Measurements from ENCODE around the gene CDHR2.

The CDHR2 gene

DNA sequence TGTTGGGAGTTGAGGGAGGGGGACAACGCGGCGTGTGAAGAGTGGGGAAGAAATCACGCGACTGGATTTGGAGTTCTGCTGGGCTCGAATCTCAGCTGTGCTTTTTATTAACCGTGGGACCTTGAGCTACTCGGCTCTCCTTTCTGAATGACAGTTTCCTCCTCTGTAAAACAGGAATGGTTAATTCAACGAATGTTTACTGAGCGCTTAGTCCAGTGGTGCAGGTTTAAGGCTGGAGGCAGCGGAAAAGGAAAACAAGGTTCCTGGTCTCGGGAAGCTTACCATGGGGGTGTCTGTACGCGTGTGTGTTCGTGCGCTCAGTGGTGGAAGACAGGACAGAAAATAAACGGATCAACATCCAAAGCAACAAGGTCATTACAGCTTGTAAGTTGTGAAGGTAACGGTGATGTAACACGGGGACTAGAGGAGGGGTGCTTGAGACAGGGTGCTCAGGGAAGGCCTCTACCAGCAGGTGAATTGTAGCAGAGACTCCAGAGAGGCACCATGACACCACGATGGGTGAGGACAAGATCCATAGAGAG is 81.6 kb downstream of the CDHR2 start:
- H3K79me2 ChIP-seq (ENCODE audit: control insufficient read depth, insufficient read depth, low read length, unreplicated experiment), result no peaks in the 10 kb centered on the region
- peaks cover 4% of the 10 kb centered on the region for H3K4me1 ChIP-seq (ENCODE audit: control insufficient read depth, insufficient read depth, low read length, unreplicated experiment)
- H3K36me3 ChIP-seq (ENCODE audit: insufficient read depth, low read length), result no peaks in the 10 kb centered on the region
- H3K27ac ChIP-seq (ENCODE audit: low read depth, low read length), result no peak overlapping the region
- peaks cover 66% of the 10 kb centered on the region for H3K27me3 ChIP-seq (ENCODE audit: insufficient read depth, low read length)
- H2AFZ ChIP-seq (ENCODE audit: low read length, unreplicated experiment), result no peak overlapping the region
- H3K4me3 ChIP-seq (ENCODE audit: low read depth, low read length), result peak overlapping the region; percentile 71

DNA sequence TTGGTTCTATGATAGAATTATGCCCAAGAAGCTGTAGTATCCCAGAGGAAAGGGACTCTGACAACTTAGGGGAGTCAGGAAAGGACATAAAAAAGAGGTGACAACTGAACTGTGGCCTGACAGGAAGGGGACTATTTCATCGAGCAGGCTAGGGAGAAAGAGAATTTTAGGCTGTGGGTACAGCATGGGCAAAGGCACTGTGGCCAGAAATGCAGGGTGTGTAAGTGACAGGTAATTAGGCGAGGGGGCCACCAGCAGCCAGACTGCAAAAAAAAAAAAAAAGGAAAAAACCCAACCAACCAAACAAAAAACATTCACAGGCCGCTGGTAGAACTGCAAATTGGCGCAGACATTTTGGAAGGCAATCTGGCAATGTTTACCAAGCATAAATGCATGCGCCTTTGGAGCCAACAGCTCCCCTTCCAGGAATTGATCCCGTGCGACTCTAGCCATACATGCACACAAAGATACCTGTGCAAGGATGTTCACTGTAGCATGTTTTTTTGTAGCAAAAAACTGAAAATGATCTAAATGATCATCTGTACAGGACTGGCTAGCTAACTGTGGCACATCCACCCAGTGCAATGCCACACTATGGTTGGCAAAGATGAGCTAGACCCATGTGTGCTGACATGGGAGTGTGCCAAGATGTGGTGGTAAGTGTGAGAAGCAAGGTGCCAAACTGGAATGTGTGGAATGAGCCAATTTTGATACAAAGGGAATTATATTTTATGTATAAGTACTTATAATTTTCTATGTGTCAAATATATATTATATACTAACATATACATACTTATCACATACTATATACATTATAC is 82.5 kb downstream of the CDHR2 start:
- no peaks in the 10 kb centered on the region for H3K36me3 ChIP-seq (ENCODE audit: insufficient read depth, low read length)
- H3K27ac ChIP-seq (ENCODE audit: low read depth, low read length), result no peak overlapping the region
- H3K4me1 ChIP-seq (ENCODE audit: control insufficient read depth, insufficient read depth, low read length, unreplicated experiment), result peaks cover 4% of the 10 kb centered on the region
- no peak overlapping the region for H2AFZ ChIP-seq (ENCODE audit: low read length, unreplicated experiment)
- peaks cover 73% of the 10 kb centered on the region for H3K27me3 ChIP-seq (ENCODE audit: insufficient read depth, low read length)
- no peak overlapping the region for H3K4me3 ChIP-seq (ENCODE audit: low read depth, low read length)
- no peaks in the 10 kb centered on the region for H3K79me2 ChIP-seq (ENCODE audit: control insufficient read depth, insufficient read depth, low read length, unreplicated experiment)

DNA sequence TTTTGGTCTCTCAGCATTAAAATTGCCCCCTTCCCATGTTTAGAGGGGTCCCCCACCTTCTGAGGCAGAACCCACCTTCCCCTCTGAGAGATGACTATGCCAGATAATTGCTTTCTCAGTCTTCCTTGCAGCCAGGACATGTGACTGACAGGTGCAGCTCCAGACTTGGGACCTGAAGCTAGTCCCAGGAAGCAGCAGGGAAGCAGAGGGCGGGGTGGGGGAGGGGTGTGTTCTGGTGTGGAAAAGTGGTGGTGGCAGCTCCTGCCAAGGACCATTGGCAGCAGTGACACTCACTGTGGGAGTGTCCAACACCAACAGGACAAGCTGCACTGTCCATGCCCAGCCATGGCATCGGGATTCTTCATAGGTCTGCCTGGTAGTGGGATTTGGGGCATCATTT is 83.6 kb downstream of the CDHR2 start:
- H3K4me3 ChIP-seq (ENCODE audit: low read depth, low read length), result no peak overlapping the region
- H3K27me3 ChIP-seq (ENCODE audit: insufficient read depth, low read length), result peaks cover 77% of the 10 kb centered on the region
- no peaks in the 10 kb centered on the region for H3K79me2 ChIP-seq (ENCODE audit: control insufficient read depth, insufficient read depth, low read length, unreplicated experiment)
- H3K36me3 ChIP-seq (ENCODE audit: insufficient read depth, low read length), result no peaks in the 10 kb centered on the region
- H3K4me1 ChIP-seq (ENCODE audit: control insufficient read depth, insufficient read depth, low read length, unreplicated experiment), result peaks cover 4% of the 10 kb centered on the region
- no peak overlapping the region for H2AFZ ChIP-seq (ENCODE audit: low read length, unreplicated experiment)
- H3K27ac ChIP-seq (ENCODE audit: low read depth, low read length), result no peak overlapping the region

GRCh38 chr5:176633598-176633997 is 84.5 kb downstream of the CDHR2 start:
- Histone ChIP-seq H2AFZ (ENCODE audit: low read length, unreplicated experiment) (no peak overlapping the region), H3K27ac (ENCODE audit: low read depth, low read length) (no peak overlapping the region), H3K36me3 (ENCODE audit: insufficient read depth, low read length) (no peaks in the 10 kb centered on the region), H3K4me1 (ENCODE audit: control insufficient read depth, insufficient read depth, low read length, unreplicated experiment) (peaks cover 4% of the 10 kb centered on the region), H3K4me3 (ENCODE audit: low read depth, low read length) (no peak overlapping the region), H3K79me2 (ENCODE audit: control insufficient read depth, insufficient read depth, low read length, unreplicated experiment) (no peaks in the 10 kb centered on the region), H3K27me3 (ENCODE audit: insufficient read depth, low read length) (peaks cover 77% of the 10 kb centered on the region)

DNA sequence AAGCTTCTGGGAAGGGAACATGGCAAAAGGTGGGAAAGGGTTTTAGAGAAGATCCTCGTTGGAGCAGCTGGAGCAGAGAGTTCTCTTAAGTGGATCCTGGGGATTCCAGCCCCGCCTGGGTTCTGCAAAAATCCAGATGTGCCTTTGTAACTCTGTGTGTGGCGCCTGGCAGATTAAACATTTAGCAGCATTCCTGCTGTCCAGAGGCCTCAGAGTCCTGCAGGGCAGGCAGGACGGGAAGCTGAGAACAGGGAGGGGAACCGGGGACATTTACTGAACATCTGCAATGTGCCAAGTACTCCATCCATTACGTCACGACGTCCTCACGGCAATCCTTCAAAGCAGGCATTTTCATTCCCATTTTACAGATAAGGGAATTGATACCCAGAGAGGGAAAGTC is 87.3 kb downstream of the CDHR2 start:
- Histone ChIP-seq H3K27ac (ENCODE audit: low read depth, low read length) (no peak overlapping the region), H3K4me1 (ENCODE audit: control insufficient read depth, insufficient read depth, low read length, unreplicated experiment) (no peaks in the 10 kb centered on the region), H3K4me3 (ENCODE audit: low read depth, low read length) (no peak overlapping the region), H3K27me3 (ENCODE audit: insufficient read depth, low read length) (peaks cover 48% of the 10 kb centered on the region), H3K36me3 (ENCODE audit: insufficient read depth, low read length) (no peaks in the 10 kb centered on the region), H3K79me2 (ENCODE audit: control insufficient read depth, insufficient read depth, low read length, unreplicated experiment) (no peaks in the 10 kb centered on the region), H2AFZ (ENCODE audit: low read length, unreplicated experiment) (no peak overlapping the region)

DNA sequence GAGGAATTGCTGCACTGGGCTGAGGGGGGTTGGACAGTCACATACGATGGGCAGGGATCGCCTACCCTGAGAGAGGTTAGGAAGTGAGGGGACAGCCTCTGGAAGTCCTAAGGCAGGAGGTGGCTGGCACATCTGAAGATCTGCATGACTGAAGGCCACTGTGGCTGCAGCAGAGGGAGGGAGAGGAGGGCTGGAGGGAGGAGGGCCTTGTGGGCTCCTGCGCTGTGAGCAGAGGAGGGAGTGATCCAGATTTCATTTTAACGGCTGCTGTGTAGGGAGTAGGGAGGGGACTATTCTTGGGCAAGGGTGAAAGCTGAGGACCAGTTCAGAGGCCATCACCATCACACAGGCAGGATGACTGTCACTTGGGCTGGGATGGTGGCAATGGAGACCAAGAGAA is 88.4 kb downstream of the CDHR2 start:
- Histone ChIP-seq H3K27ac (ENCODE audit: low read depth, low read length) (no peak overlapping the region), H3K36me3 (ENCODE audit: insufficient read depth, low read length) (no peaks in the 10 kb centered on the region), H3K79me2 (ENCODE audit: control insufficient read depth, insufficient read depth, low read length, unreplicated experiment) (no peaks in the 10 kb centered on the region), H3K27me3 (ENCODE audit: insufficient read depth, low read length) (peaks cover 38% of the 10 kb centered on the region), H3K4me1 (ENCODE audit: control insufficient read depth, insufficient read depth, low read length, unreplicated experiment) (no peaks in the 10 kb centered on the region), H3K4me3 (ENCODE audit: low read depth, low read length) (no peak overlapping the region), H2AFZ (ENCODE audit: low read length, unreplicated experiment) (no peak overlapping the region)

DNA sequence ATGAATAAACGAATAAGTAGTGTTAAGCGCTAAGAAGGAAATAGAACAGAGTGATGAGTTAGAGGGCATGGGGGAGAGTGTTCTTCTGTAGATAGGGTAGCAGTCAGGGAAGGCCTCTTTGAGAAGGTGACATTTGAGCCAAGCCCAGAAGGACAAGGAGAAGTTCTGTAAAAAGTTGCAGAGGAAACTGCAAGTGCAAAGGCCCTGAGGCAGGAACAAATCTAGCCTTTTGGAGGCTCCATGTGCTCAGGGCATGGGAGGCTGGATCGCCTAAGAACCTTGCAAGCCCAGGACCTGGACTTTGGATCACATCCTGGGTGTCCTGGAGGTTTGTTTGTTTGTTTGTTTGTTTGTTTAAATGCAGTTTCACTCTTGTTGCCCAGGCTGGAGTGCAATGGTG is 89.3 kb downstream of the CDHR2 start:
- no peaks in the 10 kb centered on the region for H3K79me2 ChIP-seq (ENCODE audit: control insufficient read depth, insufficient read depth, low read length, unreplicated experiment)
- H3K27me3 ChIP-seq (ENCODE audit: insufficient read depth, low read length), result peaks cover 29% of the 10 kb centered on the region
- H2AFZ ChIP-seq (ENCODE audit: low read length, unreplicated experiment), result no peak overlapping the region
- no peak overlapping the region for H3K27ac ChIP-seq (ENCODE audit: low read depth, low read length)
- no peaks in the 10 kb centered on the region for H3K4me1 ChIP-seq (ENCODE audit: control insufficient read depth, insufficient read depth, low read length, unreplicated experiment)
- no peaks in the 10 kb centered on the region for H3K36me3 ChIP-seq (ENCODE audit: insufficient read depth, low read length)
- H3K4me3 ChIP-seq (ENCODE audit: low read depth, low read length), result no peak overlapping the region

DNA sequence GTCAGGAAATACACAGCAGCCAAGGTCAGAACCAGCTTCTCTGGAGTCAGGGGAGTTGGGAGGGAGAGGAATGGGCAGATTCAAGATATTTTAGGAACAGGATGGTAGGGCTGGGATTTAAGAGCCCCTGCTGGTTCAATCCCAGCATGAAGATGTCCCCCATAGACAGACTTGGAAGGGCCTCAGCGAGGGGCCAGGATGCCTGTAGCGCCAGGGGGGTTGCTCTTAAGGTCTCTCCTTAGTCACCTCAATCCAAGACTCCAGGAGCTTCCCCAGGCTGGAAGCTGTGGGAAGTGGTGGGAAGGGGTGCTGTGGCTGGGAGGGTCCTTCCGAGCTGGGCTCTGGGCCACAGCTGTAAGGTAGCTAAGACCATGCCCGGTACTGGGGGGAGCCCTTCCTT is 90.1 kb downstream of the CDHR2 start:
- peaks cover 21% of the 10 kb centered on the region for H3K27me3 ChIP-seq (ENCODE audit: insufficient read depth, low read length)
- H3K36me3 ChIP-seq (ENCODE audit: insufficient read depth, low read length), result no peaks in the 10 kb centered on the region
- no peaks in the 10 kb centered on the region for H3K79me2 ChIP-seq (ENCODE audit: control insufficient read depth, insufficient read depth, low read length, unreplicated experiment)
- no peak overlapping the region for H3K4me3 ChIP-seq (ENCODE audit: low read depth, low read length)
- H2AFZ ChIP-seq (ENCODE audit: low read length, unreplicated experiment), result no peak overlapping the region
- H3K27ac ChIP-seq (ENCODE audit: low read depth, low read length), result no peak overlapping the region
- no peaks in the 10 kb centered on the region for H3K4me1 ChIP-seq (ENCODE audit: control insufficient read depth, insufficient read depth, low read length, unreplicated experiment)

DNA sequence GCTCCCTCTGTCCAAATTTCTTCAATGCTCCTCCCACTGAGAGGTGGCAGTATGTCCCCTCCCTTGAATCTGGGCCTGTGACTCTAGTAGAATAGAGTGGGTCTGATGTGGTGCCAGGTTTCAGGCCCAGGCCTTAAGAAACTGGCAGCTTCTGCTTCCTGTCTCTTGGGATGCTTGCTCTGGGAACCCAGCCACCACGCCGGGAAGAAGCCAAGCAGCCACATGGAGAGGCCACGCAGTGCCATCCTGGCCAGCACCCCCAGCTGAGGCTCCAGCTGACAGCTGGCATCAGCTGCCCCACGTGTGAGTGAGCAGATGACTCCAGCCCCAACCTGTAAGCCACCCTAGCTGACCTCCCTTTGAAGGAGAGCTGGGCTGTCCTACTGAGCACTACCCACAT is 90.8 kb downstream of the CDHR2 start:
- Histone ChIP-seq H3K36me3 (ENCODE audit: insufficient read depth, low read length) (no peaks in the 10 kb centered on the region), H2AFZ (ENCODE audit: low read length, unreplicated experiment) (no peak overlapping the region), H3K4me3 (ENCODE audit: low read depth, low read length) (no peak overlapping the region), H3K27ac (ENCODE audit: low read depth, low read length) (no peak overlapping the region), H3K4me1 (ENCODE audit: control insufficient read depth, insufficient read depth, low read length, unreplicated experiment) (no peaks in the 10 kb centered on the region), H3K27me3 (ENCODE audit: insufficient read depth, low read length) (peaks cover 18% of the 10 kb centered on the region), H3K79me2 (ENCODE audit: control insufficient read depth, insufficient read depth, low read length, unreplicated experiment) (no peaks in the 10 kb centered on the region)

DNA sequence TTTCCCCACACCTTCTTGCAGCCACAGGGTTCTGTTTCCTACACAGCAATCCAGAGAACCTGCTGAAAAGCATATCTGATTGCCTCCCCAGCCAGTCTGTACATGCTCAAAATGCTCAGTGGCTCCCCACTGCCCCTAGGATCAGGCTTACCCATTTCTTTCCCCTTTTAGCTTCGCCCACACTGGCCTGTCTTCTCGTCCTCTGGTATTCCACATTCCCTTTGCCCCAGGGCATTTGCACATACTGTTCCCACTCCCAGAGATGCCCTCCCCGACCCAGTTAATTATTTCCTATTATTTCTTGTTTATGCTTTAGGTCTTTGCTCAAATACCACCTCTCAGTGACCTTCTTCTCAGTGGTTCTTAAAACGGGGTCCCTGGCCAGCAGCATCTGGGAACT is 91.5 kb downstream of the CDHR2 start:
- Histone ChIP-seq H3K27me3 (ENCODE audit: insufficient read depth, low read length) (peaks cover 12% of the 10 kb centered on the region), H3K79me2 (ENCODE audit: control insufficient read depth, insufficient read depth, low read length, unreplicated experiment) (no peaks in the 10 kb centered on the region), H3K4me1 (ENCODE audit: control insufficient read depth, insufficient read depth, low read length, unreplicated experiment) (no peaks in the 10 kb centered on the region), H3K4me3 (ENCODE audit: low read depth, low read length) (no peak overlapping the region), H3K36me3 (ENCODE audit: insufficient read depth, low read length) (no peaks in the 10 kb centered on the region), H2AFZ (ENCODE audit: low read length, unreplicated experiment) (no peak overlapping the region), H3K27ac (ENCODE audit: low read depth, low read length) (no peak overlapping the region)
